NCI-H1105 (cell line): ENCODE measurements around the gene NME1.

Source experiments
- DNase-seq: peaks from one replicate; lab custom pipeline; 2025; lab: John Stamatoyannopoulos, UW

The NME1 gene

GRCh38 chr17:51191895-51192294 is 38.5 kb downstream of the NME1 start:
- DNase-seq, result no peak

- DNase-seq, result no peak
Measured at GRCh38 chr17:51197754-51198153, 44.4 kb downstream of the NME1 start.

DNA sequence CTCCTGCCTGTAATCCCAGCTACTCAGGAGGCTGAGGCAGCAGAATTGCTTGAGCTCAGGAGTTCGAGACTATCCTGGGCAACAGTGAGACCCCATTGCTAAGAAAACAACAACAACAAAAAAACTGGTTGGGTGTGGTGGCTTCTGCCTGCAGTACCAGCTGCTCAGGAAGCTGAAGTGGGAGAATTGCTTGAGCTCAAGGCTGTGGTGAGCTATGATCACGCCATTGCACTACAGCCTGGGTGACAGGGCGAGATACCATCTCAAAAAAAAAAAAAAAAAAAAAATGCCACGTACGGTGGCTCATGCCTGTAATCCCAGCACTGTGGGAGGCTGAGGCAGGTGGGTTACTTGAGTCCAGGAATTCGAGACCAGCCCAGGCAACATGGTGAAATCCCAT is 46.9 kb downstream of the NME1 start:
- DNase-seq, result no peak

DNA sequence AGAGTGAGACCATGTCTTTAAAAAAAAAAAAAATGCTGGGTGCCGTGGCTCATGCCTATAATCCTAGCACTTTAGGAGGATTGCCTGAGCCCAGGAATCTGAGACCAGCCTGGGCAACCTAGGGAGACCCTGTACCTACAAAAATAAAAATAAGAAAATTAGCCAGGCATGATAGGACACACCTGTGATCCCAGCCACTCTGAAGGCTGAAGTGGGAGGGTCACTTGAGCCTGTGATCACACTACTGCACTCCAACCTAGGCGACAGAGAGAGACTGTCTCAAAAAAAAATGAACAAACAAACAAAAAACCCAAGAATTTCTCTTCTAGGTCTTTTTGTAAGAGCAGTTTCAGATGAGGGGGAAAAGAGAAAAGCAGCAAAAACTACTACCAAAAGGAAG is 47.5 kb downstream of the NME1 start:
- DNase-seq, result no peak

GRCh38 chr17:51203838-51204237 is 50.5 kb downstream of the NME1 start:
- no peak for DNase-seq
